GM19043 (cell line): Measurements from ENCODE around the gene CBL.

Experiments used
- ATAC-seq: cut with Tn5 transposase; IDR thresholded peaks from one replicate; pipeline ENCODE4 v1.9.1; 2021; ENCODE audit warnings: low read depth; ENCODE audit not compliant: unreplicated experiment

CBL gene

GRCh38 chr11:119262668-119263351 lies 56.7 kb downstream of the CBL start:
- ATAC-seq: no peak

- no peak for ATAC-seq
These were observed 57.3 kb downstream of the CBL start for GRCh38 chr11:119263352-119263940.

GRCh38 chr11:119266063-119266462 lies 59.9 kb downstream of the CBL start:
- no peak for ATAC-seq

GRCh38 chr11:119266517-119267255 lies 60.5 kb downstream of the CBL start:
- no peak for ATAC-seq

- ATAC-seq: no peak
These were observed 61.5 kb downstream of the CBL start for GRCh38 chr11:119267645-119268044.

GRCh38 chr11:119273721-119274120 lies 67.6 kb downstream of the CBL start:
- no peak for ATAC-seq

GRCh38 chr11:119277660-119278059 lies 71.5 kb downstream of the CBL start:
- no peak for ATAC-seq

GRCh38 chr11:119282495-119282894 lies 76.4 kb downstream of the CBL start:
- no peak for ATAC-seq

- ATAC-seq: no peak
These were observed 78.4 kb downstream of the CBL start for GRCh38 chr11:119284344-119285157.

GRCh38 chr11:119285431-119285830 lies 79.3 kb downstream of the CBL start:
- no peak for ATAC-seq

- ATAC-seq: no peak
These were observed 82.1 kb downstream of the CBL start for GRCh38 chr11:119288219-119288618.

- ATAC-seq: no peak
These were observed 84.9 kb downstream of the CBL start for GRCh38 chr11:119290894-119291497.

- ATAC-seq: no peak
These were observed 87.3 kb downstream of the CBL start for GRCh38 chr11:119293461-119293860.

GRCh38 chr11:119295178-119295577 lies 89.0 kb downstream of the CBL start:
- ATAC-seq: no peak

- ATAC-seq: no peak
These were observed 91.8 kb downstream of the CBL start for GRCh38 chr11:119297938-119298337.

GRCh38 chr11:119298726-119299125 lies 92.6 kb downstream of the CBL start:
- ATAC-seq: no peak

- no peak for ATAC-seq
These were observed 93.3 kb downstream of the CBL start for GRCh38 chr11:119299416-119299815.

GRCh38 chr11:119300198-119300964 lies 94.2 kb downstream of the CBL start:
- ATAC-seq: no peak

- no peak for ATAC-seq
These were observed 97.1 kb downstream of the CBL start for GRCh38 chr11:119303227-119303718.
